Activated CD8-positive, alpha-beta T cell treated with anti-CD3 and anti-CD28 coated beads for 36 hours (primary cell): ENCODE measurements around the gene NIF3L1. TPM values are rescaled to one million over a fixed set of nuclear protein-coding genes. Genes with fewer than 3 reads are reported as not detected.

Source experiments
- ATAC-seq: fragments of 200-7000 bp; cut with Tn5 transposase; one replicate; pipeline ENCODE4 v1.10.0; 2021; ENCODE audit warnings: mild to moderate bottlenecking, moderate library complexity
- CTCF ChIA-PET: fragments of 350-600 bp; sonication (Branson Sonifier 250); formaldehyde crosslinking; loops from one replicate; lab custom pipeline; 2021; ENCODE audit warnings: antibody characterized with exemption; lab: Charles Lee
- POLR2A ChIA-PET: fragments of 350-600 bp; sonication (Branson Sonifier 250); formaldehyde crosslinking; loops from one replicate; lab custom pipeline; 2021; ENCODE audit warnings: antibody characterized with exemption; lab: Charles Lee
- DNase-seq: peaks from one replicate; pipeline ENCODE4 v3.0.0-alpha.2; 2020
- H3K27ac Mint-ChIP-seq: one replicate; pipeline ENCODE4 v1.8.0; 2021; ENCODE audit warnings: mild to moderate bottlenecking, mixed read lengths
- H3K27me3 Mint-ChIP-seq: one replicate; pipeline ENCODE4 v1.8.0; 2021; ENCODE audit warnings: mixed read lengths
- H3K36me3 Mint-ChIP-seq: one replicate; pipeline ENCODE4 v1.8.0; 2021; ENCODE audit warnings: low read depth, mixed read lengths
- H3K4me1 Mint-ChIP-seq: one replicate; pipeline ENCODE4 v1.8.0; 2021; ENCODE audit warnings: low read depth, mixed read lengths
- H3K4me3 Mint-ChIP-seq: one replicate; pipeline ENCODE4 v1.8.0; 2021; ENCODE audit warnings: mild to moderate bottlenecking, moderate library complexity, mixed read lengths
- H3K9me3 Mint-ChIP-seq: one replicate; pipeline ENCODE4 v1.8.0; 2021; ENCODE audit warnings: mixed read lengths
- CTCF ChIP-seq: fragments of 200-600 bp; IDR thresholded peaks from one replicate; pipeline ENCODE4 v1.8.0; 2022; ENCODE audit warnings: antibody characterized with exemption, mild to moderate bottlenecking
- intact Hi-C: fragments of 100-400 bp; cut with micrococcal nuclease; formaldehyde crosslinking; loops from one replicate; pipeline ENCODE4 v1.10.0; 2022
- total RNA-seq, 2 experiments: library from RNA; stranded (reverse); gene quantifications; one replicate each; pipeline ENCODE4 v1.2.3, GENCODE V29; 2021

Gene NIF3L1
- total RNA-seq, 2 experiments from 2014 or later = 30.8 to 35.3 TPM

- no peak for DNase-seq
- CTCF ChIA-PET = interaction anchor here (1.1 kb wide), 1 partner anchor 39 kb away, joined by 5 read pairs; no protein-coding TSS in a partner anchor
These were observed 50.7 kb downstream of the NIF3L1 start for GRCh38 chr2:200939832-200940231.

GRCh38 chr2:200943527-200944105, 54.4 kb downstream of the NIF3L1 start:
- ATAC-seq = no peak
- Mint-ChIP-seq H3K36me3 (peaks cover 43% of the 10 kb centered on the region), H3K4me3 (no peak overlapping the region), H3K4me1 (peaks cover 23% of the 10 kb centered on the region), H3K9me3 (no peaks in the 10 kb centered on the region), H3K27ac (peak overlapping the region; percentile 51), H3K27me3 (no peaks in the 10 kb centered on the region)
- intact Hi-C loops = no loop called here
- DNase-seq = no peak
- ChIA-PET POLR2A (interaction anchor here (2.4 kb wide), 1 partner anchor 19 kb away, joined by 11 read pairs; the partner anchor contains the start of gene ORC2), CTCF (no interaction called here)
- no peak for TF ChIP-seq CTCF

More at GRCh38 chr2:200939832-200940231, 50.7 kb downstream of the NIF3L1 start:
- intact Hi-C loops = no loop called here
- POLR2A ChIA-PET = interaction anchor here (0.9 kb wide), 1 partner anchor 10 kb away, joined by 4 read pairs; no protein-coding TSS in a partner anchor
- peaks cover 43% of the 10 kb centered on the region for H3K36me3 Mint-ChIP-seq
- no peaks in the 10 kb centered on the region for H3K9me3 Mint-ChIP-seq
- no peak for TF ChIP-seq CTCF
- no peak overlapping the region for H3K27ac Mint-ChIP-seq
- H3K27me3 Mint-ChIP-seq = no peaks in the 10 kb centered on the region
- no peak overlapping the region for H3K4me3 Mint-ChIP-seq
- H3K4me1 Mint-ChIP-seq = peaks cover 13% of the 10 kb centered on the region
- ATAC-seq = no peak

- H3K9me3 Mint-ChIP-seq = no peaks in the 10 kb centered on the region
- POLR2A ChIA-PET = interaction anchor here (0.6 to 2.4 kb wide), 2 partner anchors 10 to 18 kb away, joined by 4 to 11 read pairs; partner anchors contain the start of gene ORC2
- peak overlapping the region; percentile 81 for H3K27ac Mint-ChIP-seq
- peaks cover 23% of the 10 kb centered on the region for H3K4me1 Mint-ChIP-seq
- DNase-seq (peak; percentile 93), ATAC-seq (peak; percentile 89)
- intact Hi-C loops = no loop called here
- no peak for TF ChIP-seq CTCF
- no peak overlapping the region for H3K4me3 Mint-ChIP-seq
- H3K27me3 Mint-ChIP-seq = no peaks in the 10 kb centered on the region
- CTCF ChIA-PET = interaction anchor here (0.6 to 2.2 kb wide), 6 partner anchors 9 to 288 kb away, joined by 3 to 7 read pairs (median 3); partner anchors contain the start of gene ORC2
- H3K36me3 Mint-ChIP-seq = peaks cover 43% of the 10 kb centered on the region
These were observed 55.6 kb downstream of the NIF3L1 start for GRCh38 chr2:200944467-200945394.

- Mint-ChIP-seq H3K4me3 (no peak overlapping the region), H3K4me1 (peaks cover 23% of the 10 kb centered on the region), H3K27ac (peak overlapping the region; percentile 81), H3K36me3 (peaks cover 47% of the 10 kb centered on the region), H3K9me3 (no peaks in the 10 kb centered on the region), H3K27me3 (no peaks in the 10 kb centered on the region)
- POLR2A ChIA-PET = interaction anchor here (0.6 to 2.4 kb wide), 3 partner anchors 10 to 18 kb away, joined by 3 to 11 read pairs (median 4); partner anchors contain the start of gene ORC2
- no peak for TF ChIP-seq CTCF
- intact Hi-C loops = no loop called here
- DNase-seq (no peak), ATAC-seq (no peak)
- CTCF ChIA-PET = interaction anchor here (1.1 to 2.2 kb wide), 5 partner anchors 8 to 287 kb away, joined by 3 to 7 read pairs (median 3); partner anchors contain the start of gene ORC2
These were observed 56.2 kb downstream of the NIF3L1 start for GRCh38 chr2:200945395-200945729.
